ENCODE data around the gene RDH8. TPM values are rescaled to one million over a fixed set of nuclear protein-coding genes. Genes with fewer than 3 reads are reported as not detected.

The RDH8 gene
- polyA plus RNA-seq, 2 of the 4 experiments (the other 2 are of a cell fraction), result 0.05 TPM; not detected in 1

GRCh38 chr19:10004617-10005016 lies 8.7 kb upstream of the RDH8 start:
- Histone ChIP-seq H3K27ac (no peak overlapping the region), H3K4me3 (no peak overlapping the region), H3K4me2 (no peak overlapping the region), H3K4me1 (peaks cover 16% of the 10 kb centered on the region), H3K9me3 (no peaks in the 10 kb centered on the region)
- ATAC-seq, result no peak
- FAIRE-seq, result no peak
- TF ChIP-seq HMGXB4 (CRISPR knock-in tag; IDR thresholded peaks at IDR 0.05; ENCODE audit: borderline replicate concordance), result no peak
- TF ChIP-seq ZNF302 (CRISPR knock-in tag; IDR thresholded peaks at IDR 0.05), result no peak
- no peak for TF ChIP-seq E2F6 (IDR thresholded peaks at IDR 0.05; ENCODE audit: borderline replicate concordance, low read depth)
- no peak for TF ChIP-seq PHF8 (IDR thresholded peaks at IDR 0.05; ENCODE audit: borderline replicate concordance, low read depth)
- TF ChIP-seq NR3C1 (IDR thresholded peaks at IDR 0.05), result no peak
- TF ChIP-seq MYC (IDR thresholded peaks at IDR 0.05; ENCODE audit: borderline replicate concordance, low read length), result no peak
- TF ChIP-seq POLR2A (IDR thresholded peaks at IDR 0.05; ENCODE audit: low read length), result no peak
- TF ChIP-seq CEBPB (IDR thresholded peaks at IDR 0.05), result no peak
- TF ChIP-seq BCL3 (IDR thresholded peaks at IDR 0.05), result no peak
- ChIA-PET POLR2A (no interaction called here), CTCF (interaction anchor here (1.7 to 2.5 kb wide), 3 partner anchors 10 to 72 kb away, joined by 4 to 11 read pairs (median 6); no protein-coding TSS in a partner anchor)
- WGBS (ENCODE audit: missing lambda C conversion rate), result 71% methylated on average over 8 of the region's 9 CpGs
- DNase-seq (ENCODE audit: low read depth in 1 of 2, low spot score in 1 of 2), result no peak

GRCh38 chr19:10005632-10006334 lies 7.5 kb upstream of the RDH8 start:
- TF ChIP-seq POLR2A (IDR thresholded peaks at IDR 0.05; ENCODE audit: low read length) (no peak), CBX2 (IDR thresholded peaks at IDR 0.05; ENCODE audit: borderline replicate concordance, low read depth) (no peak), ZC3H11A (IDR thresholded peaks at IDR 0.05) (no peak), HOXB13 (CRISPR knock-in tag; IDR thresholded peaks at IDR 0.05; ENCODE audit: low read depth) (no peak), KDM5A (IDR thresholded peaks at IDR 0.05) (no peak), REST (IDR thresholded peaks at IDR 0.05) (no peak), RFX5 (IDR thresholded peaks at IDR 0.05) (no peak), ELK1 (IDR thresholded peaks at IDR 0.05; ENCODE audit: low read depth, low read length) (no peak), ZFP36 (IDR thresholded peaks at IDR 0.05; ENCODE audit: borderline replicate concordance, partially characterized antibody) (no peak), NFE2L2 (conservative IDR thresholded peaks at IDR 0.05; ENCODE audit: low read length) (no peak), SMC3 (IDR thresholded peaks at IDR 0.05) (no peak), MYC (IDR thresholded peaks at IDR 0.05; ENCODE audit: borderline replicate concordance, low read length) (no peak), FOSB (CRISPR knock-in tag; IDR thresholded peaks at IDR 0.05) (no peak), GATA3 (IDR thresholded peaks at IDR 0.05; ENCODE audit: borderline replicate concordance) (no peak), EHF (CRISPR knock-in tag; IDR thresholded peaks at IDR 0.05) (no peak), TFCP2L1 (CRISPR knock-in tag; IDR thresholded peaks at IDR 0.05) (no peak), EHMT2 (IDR thresholded peaks at IDR 0.05; ENCODE audit: low read depth) (no peak), FOXS1 (CRISPR knock-in tag; IDR thresholded peaks at IDR 0.05) (no peak)
- TF ChIP-seq, protein P1, sequence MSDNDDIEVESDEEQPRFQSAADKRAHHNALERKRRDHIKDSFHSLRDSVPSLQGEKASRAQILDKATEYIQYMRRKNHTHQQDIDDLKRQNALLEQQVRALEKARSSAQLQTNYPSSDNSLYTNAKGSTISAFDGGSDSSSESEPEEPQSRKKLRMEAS (IDR thresholded peaks at IDR 0.05), result no peak
- TF ChIP-seq, protein P2, sequence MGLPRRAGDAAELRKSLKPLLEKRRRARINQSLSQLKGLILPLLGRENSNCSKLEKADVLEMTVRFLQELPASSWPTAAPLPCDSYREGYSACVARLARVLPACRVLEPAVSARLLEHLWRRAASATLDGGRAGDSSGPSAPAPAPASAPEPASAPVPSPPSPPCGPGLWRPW (IDR thresholded peaks at IDR 0.05), result no peak
- FAIRE-seq (no peak), ATAC-seq (no peak), DNase-seq (ENCODE audit: low read depth in 1 of 2, low spot score in 1 of 2) (no peak)
- Histone ChIP-seq H3K4me2 (no peak overlapping the region), H3K4me1 (peaks cover 26% of the 10 kb centered on the region), H3K27ac (no peak overlapping the region), H3K4me3 (no peak overlapping the region), H3K9me3 (no peaks in the 10 kb centered on the region)
- 72% methylated on average over 6 of the region's 17 CpGs for WGBS (ENCODE audit: missing lambda C conversion rate)
- POLR2A ChIA-PET, result no interaction called here
- CTCF ChIA-PET, result interaction anchor here (1.7 to 2.5 kb wide), 3 partner anchors 11 to 73 kb away, joined by 4 to 11 read pairs (median 6); no protein-coding TSS in a partner anchor
